SK-N-SH treated with all-trans-retinoic acid at 6 μM for 48 hours (cell line): ENCODE data around the gene RAB3GAP2.
"Not testable (repeated sequence)": the region's sequence is repeated elsewhere in the genome, so short reads cannot be mapped to it uniquely, and the experiment has no call there.

Source experiments
- ATAC-seq: fragments of 200-7000 bp; cut with Tn5 transposase; 3 replicates; pipeline ENCODE4 v1.9.1; 2020; ENCODE audit warnings: mild to moderate bottlenecking, moderate library complexity
- ARNTL ChIP-seq: fragments of 450-650 bp; formaldehyde crosslinking; IDR thresholded peaks from 2 replicates; pipeline ENCODE4 v1.5.0; 2020; ENCODE audit warnings: low read depth, mild to moderate bottlenecking, moderate library complexity, borderline replicate concordance
- CREB5 ChIP-seq: fragments of 250-450 bp; sonication (Bioruptor Pico); IDR thresholded peaks from 2 replicates; pipeline ENCODE4 v1.5.1; 2020; ENCODE audit warnings: low read depth, mild to moderate bottlenecking, moderate library complexity
- CSRNP3 ChIP-seq: fragments of 250-450 bp; sonication (Bioruptor Pico); IDR thresholded peaks from 2 replicates; pipeline ENCODE4 v1.5.1; 2021; ENCODE audit warnings: mild to moderate bottlenecking, moderate library complexity
- ESRRG ChIP-seq: fragments of 250-450 bp; sonication (Bioruptor Pico); IDR thresholded peaks from 2 replicates; pipeline ENCODE4 v1.6.1; 2021; ENCODE audit warnings: mild to moderate bottlenecking
- GLIS3 ChIP-seq: fragments of 250-450 bp; sonication (Bioruptor Pico); IDR thresholded peaks from 2 replicates; pipeline ENCODE4 v1.5.0; 2020; ENCODE audit warnings: mild to moderate bottlenecking, moderate library complexity
- ISL1 ChIP-seq: fragments of 250-450 bp; sonication (Bioruptor Pico); IDR thresholded peaks from 2 replicates; pipeline ENCODE4 v2.1.2; 2022; ENCODE audit warnings: mild to moderate bottlenecking, moderate library complexity
- OSR1 ChIP-seq: fragments of 250-450 bp; sonication (Bioruptor Pico); IDR thresholded peaks from 2 replicates; pipeline ENCODE4 v1.8.0; 2022; ENCODE audit warnings: moderate library complexity, mild to moderate bottlenecking, inconsistent platforms
- PATZ1 ChIP-seq: fragments of 250-450 bp; sonication (Bioruptor Pico); IDR thresholded peaks from 2 replicates; pipeline ENCODE4 v1.8.0; 2020; ENCODE audit warnings: mild to moderate bottlenecking, moderate library complexity, borderline replicate concordance
- POU6F1 ChIP-seq: fragments of 250-450 bp; sonication (Bioruptor Pico); IDR thresholded peaks from 2 replicates; pipeline ENCODE4 v1.8.0; 2021; ENCODE audit warnings: low read depth, mild to moderate bottlenecking, moderate library complexity, borderline replicate concordance
- PPARA ChIP-seq: fragments of 250-450 bp; sonication (Bioruptor Pico); IDR thresholded peaks from 2 replicates; pipeline ENCODE4 v1.5.0; 2020; ENCODE audit warnings: mild to moderate bottlenecking, borderline replicate concordance
- RARB ChIP-seq: fragments of 250-450 bp; sonication (Bioruptor Pico); IDR thresholded peaks from 2 replicates; pipeline ENCODE4 v1.8.0; 2021; ENCODE audit warnings: mild to moderate bottlenecking, moderate library complexity
- SNAI2 ChIP-seq: fragments of 250-450 bp; sonication (Bioruptor Pico); IDR thresholded peaks from 2 replicates; pipeline ENCODE4 v1.5.0; 2020; ENCODE audit warnings: mild to moderate bottlenecking, moderate library complexity
- TCF4 ChIP-seq: fragments of 250-450 bp; sonication (Bioruptor Pico); IDR thresholded peaks from 2 replicates; pipeline ENCODE4 v1.8.0; 2021; ENCODE audit warnings: mild to moderate bottlenecking, moderate library complexity, borderline replicate concordance
- TOX ChIP-seq: fragments of 250-450 bp; sonication (Bioruptor Pico); IDR thresholded peaks from 2 replicates; pipeline ENCODE4 v1.8.0; 2021; ENCODE audit warnings: mild to moderate bottlenecking, moderate library complexity, borderline replicate concordance
- ZFP3 ChIP-seq: fragments of 250-450 bp; sonication (Bioruptor Pico); IDR thresholded peaks from 2 replicates; pipeline ENCODE4 v1.5.0; 2020; ENCODE audit warnings: mild to moderate bottlenecking, moderate library complexity
- ZFP30 ChIP-seq: fragments of 450-650 bp; formaldehyde crosslinking; IDR thresholded peaks from 2 replicates; pipeline ENCODE4 v1.5.0; 2022; ENCODE audit warnings: mild to moderate bottlenecking, moderate library complexity
- ZNF565 ChIP-seq: fragments of 450-650 bp; formaldehyde crosslinking; conservative IDR thresholded peaks from 2 replicates; pipeline ENCODE4 v1.5.0; 2020; ENCODE audit warnings: low read depth, mild to moderate bottlenecking, moderate library complexity
- ZNF70 ChIP-seq: fragments of 450-650 bp; formaldehyde crosslinking; IDR thresholded peaks from 2 replicates; pipeline ENCODE4 v1.5.0; 2020; ENCODE audit warnings: mild to moderate bottlenecking, moderate library complexity
- ZNF8 ChIP-seq: fragments of 450-650 bp; formaldehyde crosslinking; IDR thresholded peaks from 2 replicates; pipeline ENCODE4 v1.5.0; 2020; ENCODE audit warnings: mild to moderate bottlenecking, moderate library complexity
- TF ChIP-seq, protein P1 (sequence below): fragments of 250-450 bp; sonication (Bioruptor Pico); IDR thresholded peaks from 2 replicates; pipeline ENCODE4 v1.5.0; 2020; ENCODE audit warnings: mild to moderate bottlenecking, moderate library complexity

Gene RAB3GAP2

DNA sequence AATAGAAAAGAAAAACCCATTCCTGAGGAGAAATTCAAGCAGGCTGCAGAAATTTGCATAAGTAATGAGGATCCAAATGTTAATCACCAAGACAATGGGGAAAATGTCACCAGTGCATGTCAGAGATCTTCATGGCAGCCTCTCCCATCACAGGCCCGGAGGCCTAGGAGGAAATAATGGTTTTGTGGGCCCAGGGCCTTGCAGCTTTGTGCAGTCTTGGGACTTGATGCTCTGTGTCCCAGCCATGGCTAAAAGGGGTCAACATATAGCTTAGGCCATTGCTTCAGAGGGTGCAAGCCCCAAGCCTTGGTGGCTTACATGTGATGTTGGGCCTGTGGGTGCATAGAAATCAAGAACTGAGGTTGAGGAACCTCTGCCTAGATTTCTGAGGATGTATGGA lies 22.7 kb downstream of the RAB3GAP2 start:
- no peak for TF ChIP-seq TCF4 (CRISPR knock-in tag)
- no peak for TF ChIP-seq RARB (CRISPR knock-in tag)
- no peak for TF ChIP-seq ISL1 (CRISPR knock-in tag)
- no peak for TF ChIP-seq ZNF8 (CRISPR knock-in tag)
- TF ChIP-seq CSRNP3 (CRISPR knock-in tag): no peak
- TF ChIP-seq GLIS3: no peak
- TF ChIP-seq ZNF70 (CRISPR knock-in tag): no peak
- no peak for TF ChIP-seq ESRRG (CRISPR knock-in tag)
- no peak for TF ChIP-seq OSR1
- TF ChIP-seq ZFP30 (CRISPR knock-in tag): no peak
- TF ChIP-seq ZNF565 (CRISPR knock-in tag): no peak
- no peak for TF ChIP-seq TOX
- no peak for TF ChIP-seq ZFP3
- no peak for TF ChIP-seq SNAI2 (CRISPR knock-in tag)
- no peak for TF ChIP-seq CREB5 (CRISPR knock-in tag)
- no peak for TF ChIP-seq ARNTL (CRISPR knock-in tag)
- no peak for TF ChIP-seq POU6F1
- no peak for ATAC-seq

DNA sequence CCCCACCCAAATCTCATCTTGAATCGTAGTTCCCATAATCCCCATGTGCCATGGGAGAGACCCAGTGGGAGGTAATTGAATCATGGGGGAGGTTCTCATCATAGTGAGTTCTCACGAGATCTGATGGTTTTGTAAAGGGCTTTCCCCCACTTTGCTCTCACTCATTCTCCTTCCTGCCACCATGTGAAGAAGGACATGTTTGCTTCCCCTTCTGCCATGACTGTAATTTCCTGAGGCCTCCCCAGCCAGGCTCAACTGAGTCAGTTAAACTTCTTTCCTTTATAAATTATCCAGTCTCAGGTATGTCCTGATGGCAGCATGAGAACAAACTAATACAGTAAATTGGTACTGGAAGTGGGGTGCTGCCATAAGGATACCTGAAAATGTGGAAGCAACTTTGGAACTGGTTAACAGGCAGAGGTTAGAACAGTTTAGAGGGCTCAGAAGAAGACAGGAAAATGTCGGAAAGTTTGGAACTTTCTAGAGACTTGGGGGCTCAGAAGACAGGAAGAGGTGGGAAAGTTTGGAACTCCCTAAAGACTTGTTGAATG lies 23.5 kb downstream of the RAB3GAP2 start:
- ATAC-seq: not testable (repeated sequence)

GRCh38 chr1:220245900-220246299 lies 26.4 kb downstream of the RAB3GAP2 start:
- ATAC-seq: not testable (repeated sequence)

GRCh38 chr1:220243947-220244346 lies 28.3 kb downstream of the RAB3GAP2 start:
- ATAC-seq: no peak
- no peak for TF ChIP-seq ISL1 (CRISPR knock-in tag)
- no peak for TF ChIP-seq POU6F1
- no peak for TF ChIP-seq ESRRG (CRISPR knock-in tag)
- TF ChIP-seq, protein P1, sequence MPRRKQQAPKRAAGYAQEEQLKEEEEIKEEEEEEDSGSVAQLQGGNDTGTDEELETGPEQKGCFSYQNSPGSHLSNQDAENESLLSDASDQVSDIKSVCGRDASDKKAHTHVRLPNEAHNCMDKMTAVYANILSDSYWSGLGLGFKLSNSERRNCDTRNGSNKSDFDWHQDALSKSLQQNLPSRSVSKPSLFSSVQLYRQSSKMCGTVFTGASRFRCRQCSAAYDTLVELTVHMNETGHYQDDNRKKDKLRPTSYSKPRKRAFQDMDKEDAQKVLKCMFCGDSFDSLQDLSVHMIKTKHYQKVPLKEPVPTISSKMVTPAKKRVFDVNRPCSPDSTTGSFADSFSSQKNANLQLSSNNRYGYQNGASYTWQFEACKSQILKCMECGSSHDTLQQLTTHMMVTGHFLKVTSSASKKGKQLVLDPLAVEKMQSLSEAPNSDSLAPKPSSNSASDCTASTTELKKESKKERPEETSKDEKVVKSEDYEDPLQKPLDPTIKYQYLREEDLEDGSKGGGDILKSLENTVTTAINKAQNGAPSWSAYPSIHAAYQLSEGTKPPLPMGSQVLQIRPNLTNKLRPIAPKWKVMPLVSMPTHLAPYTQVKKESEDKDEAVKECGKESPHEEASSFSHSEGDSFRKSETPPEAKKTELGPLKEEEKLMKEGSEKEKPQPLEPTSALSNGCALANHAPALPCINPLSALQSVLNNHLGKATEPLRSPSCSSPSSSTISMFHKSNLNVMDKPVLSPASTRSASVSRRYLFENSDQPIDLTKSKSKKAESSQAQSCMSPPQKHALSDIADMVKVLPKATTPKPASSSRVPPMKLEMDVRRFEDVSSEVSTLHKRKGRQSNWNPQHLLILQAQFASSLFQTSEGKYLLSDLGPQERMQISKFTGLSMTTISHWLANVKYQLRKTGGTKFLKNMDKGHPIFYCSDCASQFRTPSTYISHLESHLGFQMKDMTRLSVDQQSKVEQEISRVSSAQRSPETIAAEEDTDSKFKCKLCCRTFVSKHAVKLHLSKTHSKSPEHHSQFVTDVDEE: no peak
- no peak for TF ChIP-seq PPARA (CRISPR knock-in tag)
- no peak for TF ChIP-seq PATZ1 (CRISPR knock-in tag)
- TF ChIP-seq OSR1: no peak
- TF ChIP-seq, all 23 proteins: peak for 0
